H1 (cell line): ENCODE measurements around the gene GRIK4. TPM values are rescaled to one million over a fixed set of nuclear protein-coding genes. Genes with fewer than 3 reads are reported as not detected.

Experiments
- CTCF ChIA-PET: fragments of 300-600 bp; sonication (Branson Sonifier 250); formaldehyde crosslinking; loops from one replicate; lab custom pipeline; 2021; ENCODE audit not compliant: partially characterized antibody; lab: Charles Lee
- POLR2A ChIA-PET: fragments of 300-600 bp; sonication (Branson Sonifier 250); formaldehyde crosslinking; loops from one replicate; lab custom pipeline; 2021; ENCODE audit warnings: inconsistent platforms; ENCODE audit not compliant: partially characterized antibody; lab: Charles Lee
- DNase-seq, 2 experiments: peaks; one replicate each; pipeline versions ENCODE4 v3.0.0 to v3.0.0-alpha.2; 2010 to 2022; ENCODE audit warnings: low spot score in 2 of 2, low read depth in 1 of 2, mixed read lengths in 1 of 2
- FAIRE-seq: peaks from 2 replicates; lab custom pipeline; 2011; peaks lifted over from hg19 to GRCh38; lab: Jason Lieb, UNC
- H2AFZ ChIP-seq: 2 replicates; pipeline ENCODE4 v1.8.1; 2012; ENCODE audit warnings: low read length, inconsistent platforms
- H2AK5ac ChIP-seq: 2 replicates; pipeline ENCODE4 v1.6.1; 2013; ENCODE audit warnings: low read depth, low read length
- H2BK120ac ChIP-seq: replicated peaks from 2 replicates; pipeline ENCODE3; 2013; ENCODE audit warnings: low read depth, low read length, inconsistent platforms
- H2BK12ac ChIP-seq: 2 replicates; pipeline ENCODE4 v1.6.1; 2013; ENCODE audit warnings: low read depth, low read length
- H2BK15ac ChIP-seq: 2 replicates; pipeline ENCODE4 v1.6.1; 2013; ENCODE audit warnings: low read length
- H2BK20ac ChIP-seq: 2 replicates; pipeline ENCODE4 v1.6.1; 2013; ENCODE audit warnings: low read length
- H2BK5ac ChIP-seq: 2 replicates; pipeline ENCODE4 v1.6.1; 2013; ENCODE audit warnings: low read depth, low read length
- H3K14ac ChIP-seq: 2 replicates; pipeline ENCODE4 v1.6.1; 2013; ENCODE audit warnings: inconsistent platforms; ENCODE audit not compliant: insufficient read length
- H3K18ac ChIP-seq: 2 replicates; pipeline ENCODE4 v1.6.1; 2013; ENCODE audit warnings: low read length; ENCODE audit errors: extremely low read depth
- H3K23ac ChIP-seq: 2 replicates; pipeline ENCODE4 v1.6.1; 2013; ENCODE audit warnings: inconsistent platforms; ENCODE audit not compliant: insufficient read length
- H3K23me2 ChIP-seq: 2 replicates; pipeline ENCODE4 v1.6.1; 2013; ENCODE audit warnings: low read depth, low read length
- H3K27ac ChIP-seq: 2 replicates; pipeline ENCODE4 v1.6.1; 2011; ENCODE audit warnings: low read depth, low read length, inconsistent platforms
- H3K27me3 ChIP-seq, 4 experiments: replicated peaks in 1 of 4; 1 replicate in 1 of 4; 2 replicates in 3 of 4; pipeline versions ENCODE4 v1.6.1 to v1.8.1; 2011 to 2013; ENCODE audit warnings: low read length in 3 of 4, mild to moderate bottlenecking in 3 of 4, inconsistent platforms in 2 of 4, mixed read lengths in 2 of 4, moderate library complexity in 1 of 4; ENCODE audit not compliant: control insufficient read depth in 3 of 4, insufficient read depth in 3 of 4; ENCODE audit errors: extremely low read depth in 1 of 4
- H3K36me3 ChIP-seq, 4 experiments: 2 replicates each; pipeline versions ENCODE4 v1.6.1 to v1.8.1; 2011 to 2013; ENCODE audit warnings: mild to moderate bottlenecking in 4 of 4, low read length in 3 of 4, moderate library complexity in 2 of 4, control low read depth in 1 of 4, inconsistent platforms in 1 of 4; ENCODE audit not compliant: insufficient read depth in 4 of 4, control insufficient read depth in 2 of 4
- H3K4ac ChIP-seq: replicated peaks from 2 replicates; pipeline ENCODE3; 2013; ENCODE audit warnings: low read length, low read depth, mixed read lengths, inconsistent platforms; ENCODE audit not compliant: insufficient read length
- H3K4me1 ChIP-seq, 4 experiments: replicated peaks in 1 of 4; 1 replicate in 1 of 4; 2 replicates in 3 of 4; pipeline versions ENCODE4 v1.6.1 to v1.8.1; 2011 to 2013; ENCODE audit warnings: low read length in 3 of 4, inconsistent platforms in 2 of 4, mixed read lengths in 1 of 4; ENCODE audit not compliant: insufficient read depth in 4 of 4, control insufficient read depth in 3 of 4
- H3K4me2 ChIP-seq, 2 experiments: 2 replicates each; pipeline versions ENCODE4 v1.6.1 to v1.8.1; 2011 to 2013; ENCODE audit warnings: low read depth in 2 of 2, low read length in 2 of 2, control low read depth in 1 of 2, inconsistent platforms in 1 of 2, mild to moderate bottlenecking in 1 of 2; ENCODE audit not compliant: insufficient read depth in 1 of 2
- H3K4me3 ChIP-seq, 4 experiments: fragments of 200-600, 300-600 bp in 1 of 4; sonication (generic), shearing (Covaris generic), sonication (Bioruptor Twin) in 1 of 4; 2 replicates each; pipeline versions ENCODE4 v1.5.1 to v1.8.1; 2011 to 2016; ENCODE audit warnings: low read length in 4 of 4, low read depth in 3 of 4, control low read depth in 2 of 4, inconsistent platforms in 2 of 4, mild to moderate bottlenecking in 2 of 4, mixed read lengths in 1 of 4, moderate library complexity in 1 of 4; ENCODE audit not compliant: insufficient read depth in 2 of 4; ENCODE audit errors: extremely low read depth in 1 of 4
- H3K56ac ChIP-seq: replicated peaks from 2 replicates; pipeline ENCODE3; 2013; ENCODE audit warnings: low read depth, mild to moderate bottlenecking, mixed read lengths, low read length, inconsistent platforms; ENCODE audit not compliant: insufficient read length
- H3K79me1 ChIP-seq: 2 replicates; pipeline ENCODE4 v1.6.1; 2013; ENCODE audit warnings: low read depth, low read length, control low read depth
- H3K79me2 ChIP-seq, 2 experiments: 2 replicates each; pipeline versions ENCODE4 v1.6.1 to v1.8.1; 2012 to 2013; ENCODE audit warnings: low read length in 2 of 2, mild to moderate bottlenecking in 2 of 2, inconsistent platforms in 1 of 2; ENCODE audit not compliant: insufficient read depth in 2 of 2, control insufficient read depth in 1 of 2
- H3K9ac ChIP-seq, 4 experiments: replicated peaks in 1 of 4; 1 replicate in 1 of 4; 2 replicates in 3 of 4; pipeline versions ENCODE4 v1.6.1 to v1.8.1; 2011 to 2013; ENCODE audit warnings: low read depth in 3 of 4, low read length in 3 of 4, control low read depth in 2 of 4, mild to moderate bottlenecking in 2 of 4, moderate library complexity in 2 of 4, inconsistent platforms in 1 of 4; ENCODE audit errors: extremely low read depth in 1 of 4
- H3K9me3 ChIP-seq, 2 experiments: 2 replicates each; pipeline versions ENCODE4 v1.6.1 to v1.8.1; 2012 to 2013; ENCODE audit warnings: mild to moderate bottlenecking in 2 of 2, moderate library complexity in 2 of 2, control low read depth in 1 of 2, inconsistent platforms in 1 of 2, low read depth in 1 of 2, low read length in 1 of 2, mixed read lengths in 1 of 2; ENCODE audit not compliant: insufficient read depth in 2 of 2
- H4K20me1 ChIP-seq, 2 experiments: replicated peaks in 1 of 2; 2 replicates each; pipeline versions ENCODE3 to v1.8.1; 2011 to 2013; ENCODE audit warnings: inconsistent platforms in 2 of 2, low read length in 2 of 2, mild to moderate bottlenecking in 1 of 2; ENCODE audit not compliant: insufficient read depth in 2 of 2, control insufficient read depth in 1 of 2
- H4K5ac ChIP-seq: 2 replicates; pipeline ENCODE4 v1.6.1; 2013; ENCODE audit warnings: low read length, low read depth, mixed read lengths, inconsistent platforms; ENCODE audit not compliant: insufficient read length
- H4K8ac ChIP-seq: 2 replicates; pipeline ENCODE4 v1.8.0; 2013; ENCODE audit warnings: mild to moderate bottlenecking, moderate library complexity, low read length, inconsistent platforms; ENCODE audit not compliant: insufficient read depth; ENCODE audit errors: extremely low read depth
- H4K91ac ChIP-seq: replicated peaks from 2 replicates; pipeline ENCODE3; 2013; ENCODE audit warnings: low read length, mixed read lengths, inconsistent platforms; ENCODE audit not compliant: insufficient read length
- ATF3 ChIP-seq: IDR thresholded peaks from 2 replicates; pipeline ENCODE4 v1.6.1; 2011; ENCODE audit warnings: low read depth, mild to moderate bottlenecking, low read length; ENCODE audit not compliant: insufficient read depth
- BCL11A ChIP-seq, 2 experiments: IDR thresholded peaks; one replicate each; pipeline ENCODE4 v1.6.1; 2011; ENCODE audit warnings: low read depth in 2 of 2, low read length in 2 of 2, mild to moderate bottlenecking in 2 of 2
- CBX5 ChIP-seq: fragments of 300-800, 300-1000 bp; sonication (generic); IDR thresholded peaks from 2 replicates; pipeline ENCODE4 v1.7.1; 2016; ENCODE audit warnings: antibody characterized with exemption, low read length, low read depth
- CBX8 ChIP-seq: fragments of 300-800, 300-1000 bp; sonication (generic); IDR thresholded peaks from 2 replicates; pipeline ENCODE4 v1.7.1; 2016; ENCODE audit warnings: low read depth, low read length, borderline replicate concordance
- GABPA ChIP-seq: IDR thresholded peaks from 2 replicates; pipeline ENCODE4 v1.6.1; 2011; ENCODE audit warnings: mild to moderate bottlenecking, low read length, moderate library complexity, borderline replicate concordance; ENCODE audit not compliant: insufficient read depth
- PHF8 ChIP-seq: fragments of 200-600 bp; sonication (generic); conservative IDR thresholded peaks from 2 replicates; pipeline ENCODE4 v1.7.1; 2012; ENCODE audit warnings: low read depth, mild to moderate bottlenecking, inconsistent platforms, low read length, moderate library complexity
- POLR2AphosphoS5 ChIP-seq: IDR thresholded peaks from 2 replicates; pipeline ENCODE4 v1.6.1; 2011; ENCODE audit warnings: low read depth, low read length
- RNF2 ChIP-seq: fragments of 200-900, 300-1000 bp; sonication (generic); IDR thresholded peaks from 2 replicates; pipeline ENCODE4 v1.7.1; 2016; ENCODE audit warnings: borderline replicate concordance, low read depth, mild to moderate bottlenecking, antibody characterized with exemption, low read length; ENCODE audit not compliant: poor library complexity, severe bottlenecking; ENCODE audit errors: missing control alignments
- SAP30 ChIP-seq: fragments of 300-600 bp; sonication (generic); IDR thresholded peaks from 2 replicates; pipeline ENCODE4 v1.7.1; 2012; ENCODE audit warnings: low read length, moderate library complexity, mild to moderate bottlenecking, inconsistent platforms; ENCODE audit not compliant: insufficient read depth, insufficient replicate concordance
- SIRT6 ChIP-seq: IDR thresholded peaks from one replicate; pipeline ENCODE4 v1.7.1; 2012; ENCODE audit warnings: low read length, inconsistent platforms
- SIX5 ChIP-seq: IDR thresholded peaks from 2 replicates; pipeline ENCODE4 v1.6.1; 2011; ENCODE audit warnings: mild to moderate bottlenecking, low read depth, low read length
- TAF7 ChIP-seq: optimal IDR thresholded peaks from 2 replicates; pipeline ENCODE3; 2011; ENCODE audit warnings: low read depth, mild to moderate bottlenecking, inconsistent platforms, low read length, moderate library complexity, borderline replicate concordance
- TEAD4 ChIP-seq: IDR thresholded peaks from 2 replicates; pipeline ENCODE4 v1.6.1; 2012; ENCODE audit warnings: low read depth, low read length, inconsistent platforms, mixed read lengths
- ZNF274 ChIP-seq: IDR thresholded peaks from 2 replicates; pipeline ENCODE4 v1.7.0; 2012; ENCODE audit warnings: low read length, borderline replicate concordance; ENCODE audit errors: extremely low read depth
- WGBS, 2 experiments: shearing (Covaris generic) in 1 of 2; methylation state at CpG; one replicate each; pipeline versions ENCODE4 v1.1.6 to v1.1.7; 2013 to 2015; ENCODE audit warnings: low lambda C conversion rate in 2 of 2, mixed read lengths in 2 of 2, inconsistent platforms in 1 of 2, low coverage in 1 of 2, missing lambda C conversion rate in 1 of 2; ENCODE audit not compliant: insufficient replicate concordance in 2 of 2, insufficient coverage in 1 of 2, insufficient read length in 1 of 2; ENCODE audit errors: extremely low coverage in 1 of 2, missing lambda C conversion rate in 1 of 2; 5-methylcytosine and 5-hydroxymethylcytosine counted together
- polyA plus RNA-seq, 7 experiments: library from polyadenylated mRNA; depleted of rRNA in 3 of 7; stranded (reverse) in 5 of 7; unstranded in 2 of 7; fragments of >200 nt in 5 of 7; fragments of 200-250 nt in 2 of 7; gene quantifications; 1 replicate in 5 of 7; 2 replicates in 1 of 7; 4 replicates in 1 of 7; pipeline versions ENCODE4 v1.2.1 to v1.2.3, GENCODE V29; 2011 to 2013; ENCODE audit warnings: missing spikeins in 2 of 7, mixed read lengths in 2 of 7
- total RNA-seq: library from RNA; stranded (reverse); fragmentation: NEBNext Ultra II Directional; extraction: Animal tissue kit (Norgen Biotek cat#: 25700); gene quantifications from 2 replicates; pipeline ENCODE4 v1.2.1, GENCODE V29; 2021

The GRIK4 gene
- total and polyA plus RNA-seq, 2 of the 8 experiments (the other 6 are each of a cell fraction or from before 2014, with no cell fraction given) = 1.2 to 2.9 TPM

GRCh38 chr11:120586072-120586471, 74.5 kb downstream of the GRIK4 start:
- H3K27ac ChIP-seq = no peak overlapping the region
- no peaks in the 10 kb centered on the region for H3K79me2 ChIP-seq
- no peaks in the 10 kb centered on the region for H3K36me3 ChIP-seq
- H3K4ac ChIP-seq = no peak overlapping the region
- H3K4me2 ChIP-seq = no peak overlapping the region
- H3K9ac ChIP-seq = no peak overlapping the region
- H3K23me2 ChIP-seq = 0 out of 2 replicates have a peak, but pooled peaks cover 2% of the 10 kb centered on the region
- H2BK20ac ChIP-seq = no peak overlapping the region
- no peak overlapping the region for H4K5ac ChIP-seq
- no peak overlapping the region for H3K23ac ChIP-seq
- no peak for DNase-seq
- no peak overlapping the region for H3K4me3 ChIP-seq
- H4K20me1 ChIP-seq = no peaks in the 10 kb centered on the region
- no peak overlapping the region for H3K18ac ChIP-seq
- H4K91ac ChIP-seq = no peak overlapping the region
- peaks cover 2% of the 10 kb centered on the region for H3K79me1 ChIP-seq
- H2BK5ac ChIP-seq = no peak overlapping the region
- no peaks in the 10 kb centered on the region; a peak in 1 of 7 replicates for H3K27me3 ChIP-seq
- ChIA-PET POLR2A (no interaction called here), CTCF (interaction anchor here (1.0 kb wide), 1 partner anchor 59 kb away, joined by 3 read pairs; no protein-coding TSS in a partner anchor)
- WGBS, 2 experiments = 74 to 100% methylated on average over 2 to 3 of the region's 3 CpGs
- H3K14ac ChIP-seq = no peak overlapping the region
- no peak overlapping the region for H3K56ac ChIP-seq
- H2AK5ac ChIP-seq = no peak overlapping the region
- H2AFZ ChIP-seq = no peak overlapping the region
- H3K4me1 ChIP-seq = peaks cover 2 to 6% (median 3%) of the 10 kb centered on the region in 4 experiments; a peak in 5 of 7 replicates
- H2BK12ac ChIP-seq = no peak overlapping the region
- no peak overlapping the region for H2BK120ac ChIP-seq
- H4K8ac ChIP-seq = no peak overlapping the region
- no peaks in the 10 kb centered on the region for H3K9me3 ChIP-seq
- H2BK15ac ChIP-seq = no peak overlapping the region
- no peak for FAIRE-seq
- TF ChIP-seq TAF7 = no peak
- TF ChIP-seq TEAD4 = no peak
- no peak for TF ChIP-seq ZNF274
- no peak for TF ChIP-seq ATF3
- TF ChIP-seq SIX5 = no peak
- no peak for TF ChIP-seq GABPA
- no peak for TF ChIP-seq CBX5
- TF ChIP-seq SAP30 = no peak
- no peak for TF ChIP-seq SIRT6
- TF ChIP-seq POLR2AphosphoS5 = no peak
- TF ChIP-seq RNF2 = no peak
- TF ChIP-seq CBX8 = no peak
- TF ChIP-seq BCL11A (IDR thresholded peaks at IDR 0.05; ENCODE audit: low read depth in 2 of 2, low read length in 2 of 2) = no peak
- no peak for TF ChIP-seq PHF8
